T-helper 22 cell (primary cell): ENCODE measurements around the gene CAB39L.

ENCODE experiments used
- DNase-seq: peaks from one replicate; pipeline ENCODE4 v3.0.0-alpha.2; 2020; ENCODE audit warnings: low read depth

Gene CAB39L

DNA sequence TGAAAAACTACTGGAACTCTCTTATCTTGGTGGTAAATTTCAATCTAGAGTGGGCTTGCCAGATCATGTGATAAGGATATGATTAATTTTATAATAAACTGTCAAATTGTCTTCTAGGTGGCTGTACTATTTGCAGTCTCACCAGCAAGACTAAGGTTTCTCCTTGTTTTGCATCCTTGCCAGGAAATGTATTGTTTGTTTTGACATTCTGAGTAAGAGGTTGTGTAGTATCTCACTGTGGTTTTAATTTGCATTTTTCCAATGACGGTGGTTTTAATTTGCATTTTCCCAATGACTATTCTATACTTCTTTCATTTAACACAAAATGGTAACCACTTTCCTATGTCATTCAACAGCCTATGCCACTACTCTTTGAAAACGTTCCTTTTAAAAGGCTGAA lies 2.0 kb downstream of the CAB39L start:
- DNase-seq, result no peak

- DNase-seq, result no peak
These were observed 2.6 kb downstream of the CAB39L start for GRCh38 chr13:49441312-49441711.

DNA sequence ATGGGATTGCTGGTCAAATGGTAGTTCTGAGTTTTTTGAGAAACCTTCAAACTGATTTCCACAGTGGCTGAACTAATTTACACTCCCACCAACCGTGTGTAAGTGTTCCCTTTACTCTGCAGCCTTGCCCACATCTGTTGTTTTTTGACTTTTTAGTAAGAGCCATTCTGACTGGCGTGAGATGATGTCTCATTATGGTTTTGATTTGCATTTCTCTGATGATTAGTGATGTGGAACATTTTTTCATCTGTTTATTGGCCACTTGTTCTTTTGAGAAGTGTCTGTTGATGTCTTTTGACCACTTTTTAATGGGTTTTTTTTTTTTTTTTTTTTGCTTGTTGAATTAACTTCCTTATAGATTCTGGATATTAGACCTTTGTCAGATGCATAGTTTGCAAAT lies 4.3 kb downstream of the CAB39L start:
- no peak for DNase-seq

DNA sequence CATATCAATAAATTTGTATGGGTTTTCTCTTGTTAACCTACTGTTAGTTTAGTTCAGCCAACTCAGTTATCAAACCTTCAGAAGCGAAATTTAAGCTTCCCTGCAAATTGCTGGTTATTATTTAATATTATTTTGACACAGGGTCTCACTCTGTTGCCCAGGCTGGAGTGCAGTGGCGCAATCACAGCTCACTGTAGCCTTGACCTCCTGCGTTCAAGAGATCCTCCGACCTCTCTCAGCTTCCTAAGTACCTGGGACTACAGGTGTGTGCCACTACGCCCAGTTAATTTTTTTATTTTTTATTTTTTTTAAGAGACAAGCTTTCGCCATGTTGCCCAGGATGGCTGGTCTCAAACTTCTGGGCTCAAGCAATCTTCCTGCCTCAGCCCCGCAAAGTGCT lies 6.2 kb downstream of the CAB39L start:
- DNase-seq, result no peak

- DNase-seq, result no peak
These were observed 7.0 kb downstream of the CAB39L start for GRCh38 chr13:49436890-49437289.

DNA sequence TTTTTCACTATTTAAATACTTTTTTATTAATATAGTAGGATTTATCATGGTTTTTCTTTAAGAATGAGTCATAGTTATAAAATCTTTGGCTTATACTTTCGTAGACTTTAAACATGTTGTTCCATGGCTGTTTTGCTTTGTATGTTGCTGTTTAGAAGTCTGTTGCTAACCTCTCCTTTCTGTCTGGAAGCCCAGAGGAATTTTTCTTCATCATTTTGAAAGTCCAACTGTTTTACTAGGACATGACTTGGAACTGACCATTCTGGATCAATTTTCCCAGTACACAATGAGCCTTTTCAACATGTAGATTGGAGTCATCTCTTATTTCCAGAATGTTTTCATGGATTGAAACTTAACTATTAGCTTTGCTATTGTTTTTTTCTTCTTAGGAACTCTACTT lies 7.9 kb downstream of the CAB39L start:
- no peak for DNase-seq

GRCh38 chr13:49429121-49429520 lies 14.7 kb downstream of the CAB39L start:
- no peak for DNase-seq

GRCh38 chr13:49428041-49428763 lies 15.7 kb downstream of the CAB39L start:
- no peak for DNase-seq

DNA sequence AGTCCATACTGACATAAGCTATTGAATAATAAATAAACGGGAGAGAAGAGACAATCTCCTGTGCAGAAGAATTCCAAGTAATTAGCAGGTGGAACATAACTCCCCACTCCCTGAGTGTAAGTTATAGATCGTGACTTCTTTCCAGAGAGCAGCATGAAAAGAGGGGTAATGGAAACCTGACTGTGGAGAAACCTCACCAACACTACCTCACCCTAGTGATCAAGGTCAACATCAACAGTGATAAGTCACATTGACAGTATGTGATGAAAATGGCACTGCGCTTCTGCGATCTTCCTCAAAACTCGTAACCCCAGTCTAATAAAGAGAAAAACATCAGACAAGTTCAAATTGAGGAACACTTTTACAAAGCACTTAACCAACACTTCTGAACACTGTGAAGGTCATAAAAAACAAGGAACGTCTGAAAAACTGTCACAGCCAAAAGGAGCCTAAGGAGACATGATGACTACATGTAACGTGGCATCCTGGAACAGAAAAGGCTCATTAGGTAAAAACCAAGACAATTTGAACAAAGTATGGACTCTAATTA lies 19.8 kb downstream of the CAB39L start:
- DNase-seq, result no peak

- no peak for DNase-seq
These were observed 22.5 kb downstream of the CAB39L start for GRCh38 chr13:49421391-49421790.

DNA sequence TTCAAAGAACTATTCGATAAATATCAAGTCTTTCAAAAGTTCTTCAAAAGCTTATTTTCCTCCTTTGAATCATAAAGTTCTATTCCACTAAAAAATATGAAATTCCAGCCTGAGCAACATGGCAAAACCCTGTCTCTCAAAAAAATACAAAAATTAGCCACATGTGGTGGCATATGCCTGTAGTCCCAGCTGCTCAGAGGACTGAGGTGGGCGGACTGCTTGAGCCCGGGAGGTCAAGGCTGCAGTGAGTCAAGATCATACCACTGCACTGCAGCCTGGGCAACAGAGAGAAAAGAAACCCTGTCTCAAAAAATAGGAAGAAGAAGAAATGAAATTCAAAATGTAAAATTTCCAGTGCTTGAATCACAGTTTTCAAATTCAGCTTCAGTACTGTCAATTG lies 24.6 kb downstream of the CAB39L start:
- DNase-seq, result no peak

- DNase-seq, result no peak
These were observed 25.7 kb downstream of the CAB39L start for GRCh38 chr13:49418206-49418605.

DNA sequence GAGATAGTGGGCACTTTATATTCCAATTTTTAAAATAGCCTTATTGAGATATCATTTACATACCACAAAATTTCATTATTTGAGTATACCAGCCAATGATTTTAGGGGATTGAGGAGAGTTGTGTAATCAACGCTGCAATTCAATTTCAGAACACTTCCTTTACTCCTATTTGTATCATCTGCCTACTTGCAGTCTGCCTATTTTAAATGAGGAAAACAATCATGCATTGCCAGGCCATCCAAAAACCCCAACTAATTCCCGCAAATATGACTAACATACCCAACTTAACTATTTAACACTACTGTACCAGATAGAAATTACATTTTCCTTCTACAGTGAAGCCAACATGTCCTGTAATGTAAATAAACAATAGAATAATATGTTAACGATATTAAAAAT lies 26.7 kb downstream of the CAB39L start:
- DNase-seq, result no peak

- no peak for DNase-seq
These were observed 31.1 kb downstream of the CAB39L start for GRCh38 chr13:49412749-49413148.

DNA sequence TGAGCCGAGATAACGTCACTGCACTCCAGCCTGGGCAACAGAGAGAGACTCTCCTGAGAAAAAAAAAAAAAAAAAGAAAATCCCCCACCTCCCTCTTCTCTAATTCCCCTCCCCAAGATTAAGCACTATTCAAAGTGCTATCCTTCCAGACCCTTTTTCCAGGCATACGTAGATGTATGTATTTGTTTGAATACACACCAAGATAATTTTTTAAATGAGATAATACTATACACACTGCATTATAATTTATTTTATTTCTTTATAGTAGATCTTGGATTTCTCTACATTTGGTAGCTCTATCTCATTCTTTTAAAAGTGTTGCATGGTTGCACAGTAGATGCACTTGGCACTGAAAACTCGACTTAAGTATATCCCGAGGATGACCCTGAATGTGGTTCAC lies 32.5 kb downstream of the CAB39L start:
- no peak for DNase-seq

DNA sequence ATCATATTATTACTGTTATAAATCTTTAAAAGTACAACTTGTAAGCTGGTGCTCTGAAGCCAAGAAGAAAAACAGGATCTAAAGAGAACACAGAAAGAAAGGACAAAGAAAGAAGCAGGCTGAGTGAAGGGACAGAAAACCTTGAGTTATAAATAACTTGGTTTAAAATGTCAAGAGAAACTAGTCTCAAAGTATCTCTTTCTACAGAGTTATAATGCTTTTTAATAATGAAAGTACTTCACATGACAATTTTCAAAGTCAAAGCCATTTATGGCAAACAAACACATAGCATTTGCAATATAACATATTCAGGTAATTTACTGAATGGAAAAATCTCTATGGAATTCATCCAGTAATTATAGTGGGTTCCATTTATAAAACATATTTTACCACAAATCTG lies 33.4 kb downstream of the CAB39L start:
- DNase-seq, result no peak

GRCh38 chr13:49410006-49410405 lies 33.9 kb downstream of the CAB39L start:
- DNase-seq, result no peak

DNA sequence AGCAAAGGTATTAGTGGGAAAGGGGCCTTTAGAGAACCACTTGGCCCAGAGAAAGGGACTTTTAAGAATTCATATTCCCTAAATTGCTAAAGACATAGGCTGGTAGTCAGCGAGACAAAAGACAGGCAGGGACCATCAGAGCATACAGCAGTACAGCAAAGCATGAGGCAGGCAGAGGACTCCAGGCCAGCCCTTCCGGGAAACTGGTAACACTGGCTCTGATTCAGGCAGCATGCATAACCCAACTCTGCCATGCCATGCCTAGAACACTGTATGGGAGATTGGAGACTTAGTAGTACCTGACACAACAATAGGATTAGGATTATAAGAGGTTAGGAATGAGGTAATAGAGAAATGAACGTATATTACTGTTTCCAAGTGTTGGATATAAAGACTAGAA lies 34.9 kb downstream of the CAB39L start:
- DNase-seq, result no peak

DNA sequence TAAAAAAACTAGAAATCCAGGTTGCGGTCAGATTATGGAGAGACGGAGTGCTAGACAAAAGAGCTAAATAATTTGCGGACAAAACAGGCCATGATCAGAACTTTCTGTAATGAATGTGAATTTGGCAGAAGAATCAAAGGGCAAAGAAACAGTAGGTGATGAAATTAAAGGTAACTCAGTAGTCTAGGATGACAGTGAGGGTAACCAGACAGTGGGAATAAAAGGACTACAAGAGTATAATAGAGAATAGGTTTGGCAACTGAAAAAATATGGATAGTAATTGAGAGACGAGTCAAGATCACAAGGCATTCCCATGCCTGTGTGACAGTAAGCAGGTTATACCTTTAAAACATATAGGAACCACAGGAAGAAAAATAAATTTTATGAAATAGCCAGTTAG lies 35.9 kb downstream of the CAB39L start:
- no peak for DNase-seq

- no peak for DNase-seq
These were observed 36.8 kb downstream of the CAB39L start for GRCh38 chr13:49407068-49407467.

- DNase-seq, result no peak
These were observed 39.2 kb downstream of the CAB39L start for GRCh38 chr13:49404703-49405020.

DNA sequence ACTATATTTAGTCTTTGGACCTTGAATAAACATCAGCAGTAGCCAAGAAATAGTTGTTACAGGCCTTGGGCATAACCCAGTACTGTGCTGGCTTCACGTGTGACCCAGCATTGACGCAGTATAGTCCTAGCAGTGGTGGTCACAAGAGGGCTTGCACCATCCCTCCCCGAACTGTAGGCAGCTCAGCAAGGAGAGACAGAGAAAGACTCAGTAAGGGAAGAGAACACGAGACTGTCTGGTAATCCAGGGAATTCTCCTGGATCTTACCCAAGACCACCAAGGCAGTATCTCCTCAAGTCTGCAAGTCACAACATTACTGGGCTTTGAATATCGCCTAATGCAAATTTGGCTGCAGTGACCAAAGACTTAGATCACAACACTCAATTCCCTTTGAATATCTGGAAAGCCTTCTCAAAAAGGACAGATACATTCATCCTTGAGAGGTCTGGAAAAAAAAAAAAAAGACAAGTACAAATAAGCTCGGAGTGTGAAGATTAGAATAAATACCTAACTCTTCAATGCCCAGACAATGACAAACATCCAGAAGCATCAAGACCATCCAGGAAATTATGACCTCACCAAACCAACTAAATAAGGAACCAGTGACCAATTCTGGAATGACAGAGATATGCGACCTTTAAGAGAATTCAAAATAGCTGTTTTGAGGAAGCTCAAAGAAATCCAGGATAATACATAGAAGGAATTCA lies 39.7 kb downstream of the CAB39L start:
- DNase-seq, result no peak

DNA sequence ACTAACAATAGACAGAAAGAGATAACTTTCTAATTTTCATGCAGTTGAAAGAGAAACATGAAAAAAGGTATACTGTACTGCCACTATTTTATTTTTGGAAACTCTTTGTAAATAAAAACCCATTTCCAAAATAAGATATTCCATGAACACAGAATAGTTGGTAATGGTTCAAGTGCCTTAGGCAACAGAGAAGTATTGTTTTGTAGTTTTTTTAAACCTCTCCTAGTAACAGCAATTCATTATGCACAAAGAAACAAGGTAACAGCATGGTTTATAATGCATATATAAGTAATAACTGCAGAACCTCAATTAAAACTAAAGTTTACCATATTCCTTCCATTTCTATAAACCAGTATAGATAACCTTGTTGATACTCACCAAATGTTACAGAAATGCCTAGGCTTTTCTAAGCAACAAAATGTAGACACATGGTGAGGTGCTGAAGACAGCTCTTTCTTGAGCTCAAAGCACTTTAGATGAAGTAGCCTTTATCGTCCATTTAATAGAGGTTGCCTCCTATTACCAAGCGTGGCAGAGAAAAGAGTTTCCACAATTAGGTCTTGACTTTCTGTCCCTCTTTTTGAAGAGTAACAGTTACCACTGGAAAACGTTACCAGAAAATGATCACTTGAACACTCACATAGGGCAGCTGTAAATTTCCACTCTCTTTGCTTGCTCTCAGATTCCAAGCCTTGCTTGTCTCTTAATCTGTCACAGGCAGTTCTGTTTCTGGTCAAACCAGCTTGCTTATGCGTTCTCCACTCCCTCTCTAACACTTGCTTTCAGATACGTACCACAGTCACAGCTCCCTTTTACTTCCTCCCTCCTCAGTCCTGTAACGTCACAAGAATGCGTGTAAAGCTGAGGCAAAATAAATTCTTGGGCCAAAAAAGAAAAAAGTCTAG lies 42.9 kb downstream of the CAB39L start:
- DNase-seq, result no peak
